Upper lobe of left lung (tissue), 4 donors: Measurements from ENCODE around the gene TRIM29.

Source experiments
- EP300 ChIP-seq, 4 donors: sonication (generic); formaldehyde crosslinking; IDR thresholded peaks; one replicate each; pipeline ENCODE4 v1.5.1; 2017; ENCODE audit warnings: antibody characterized with exemption in 4 of 4, control low read depth in 2 of 4
- TF ChIP-seq, protein P1 (sequence below), 6 experiments: fragments of 450-650 bp in 4 of 6; fragments of 200-600 bp in 2 of 6; sonication (generic) in 2 of 6; IDR thresholded peaks; one replicate each; pipeline ENCODE4 v1.5.1; 2016 to 2019; ENCODE audit warnings: antibody characterized with exemption in 6 of 6

DNA sequence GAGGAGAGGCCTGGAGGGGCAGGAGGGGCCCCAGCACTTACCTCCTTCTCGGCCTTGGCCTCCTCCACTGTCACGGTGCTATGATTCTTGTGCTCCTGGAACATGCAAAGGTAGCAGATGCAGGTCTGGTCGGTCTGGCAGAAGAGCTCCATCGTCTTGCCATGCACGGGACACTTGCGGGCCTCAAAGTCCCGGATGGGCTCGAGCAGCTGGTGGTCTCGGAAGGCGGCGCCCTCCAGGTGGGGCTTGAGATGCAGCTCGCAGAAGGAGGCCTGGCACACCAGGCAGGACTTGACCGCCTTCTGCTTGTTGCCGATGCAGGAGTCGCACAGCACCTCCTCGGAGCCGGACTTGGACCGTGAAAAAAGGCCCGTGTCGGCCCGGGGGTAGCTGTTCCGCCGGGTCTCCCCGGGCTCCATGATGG, 714 bp downstream of the TRIM29 start:
- TF ChIP-seq, protein P1, sequence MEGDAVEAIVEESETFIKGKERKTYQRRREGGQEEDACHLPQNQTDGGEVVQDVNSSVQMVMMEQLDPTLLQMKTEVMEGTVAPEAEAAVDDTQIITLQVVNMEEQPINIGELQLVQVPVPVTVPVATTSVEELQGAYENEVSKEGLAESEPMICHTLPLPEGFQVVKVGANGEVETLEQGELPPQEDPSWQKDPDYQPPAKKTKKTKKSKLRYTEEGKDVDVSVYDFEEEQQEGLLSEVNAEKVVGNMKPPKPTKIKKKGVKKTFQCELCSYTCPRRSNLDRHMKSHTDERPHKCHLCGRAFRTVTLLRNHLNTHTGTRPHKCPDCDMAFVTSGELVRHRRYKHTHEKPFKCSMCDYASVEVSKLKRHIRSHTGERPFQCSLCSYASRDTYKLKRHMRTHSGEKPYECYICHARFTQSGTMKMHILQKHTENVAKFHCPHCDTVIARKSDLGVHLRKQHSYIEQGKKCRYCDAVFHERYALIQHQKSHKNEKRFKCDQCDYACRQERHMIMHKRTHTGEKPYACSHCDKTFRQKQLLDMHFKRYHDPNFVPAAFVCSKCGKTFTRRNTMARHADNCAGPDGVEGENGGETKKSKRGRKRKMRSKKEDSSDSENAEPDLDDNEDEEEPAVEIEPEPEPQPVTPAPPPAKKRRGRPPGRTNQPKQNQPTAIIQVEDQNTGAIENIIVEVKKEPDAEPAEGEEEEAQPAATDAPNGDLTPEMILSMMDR (IDR thresholded peaks at IDR 0.05), result no peak
- no peak for TF ChIP-seq EP300 (IDR thresholded peaks at IDR 0.05)
